GM10266 (cell line): ENCODE measurements around the gene CTXN1.

ENCODE experiments used
- DNase-seq: peaks from one replicate; pipeline ENCODE4 v3.0.0; 2012; ENCODE audit errors: extremely low spot score
- TF ChIP-seq, protein P1 (sequence below): IDR thresholded peaks from 2 replicates; pipeline ENCODE4 v1.5.1; 2012; ENCODE audit warnings: mild to moderate bottlenecking, low read depth; ENCODE audit not compliant: control insufficient read depth, insufficient read depth; ENCODE audit errors: missing control alignments

CTXN1 gene

DNA sequence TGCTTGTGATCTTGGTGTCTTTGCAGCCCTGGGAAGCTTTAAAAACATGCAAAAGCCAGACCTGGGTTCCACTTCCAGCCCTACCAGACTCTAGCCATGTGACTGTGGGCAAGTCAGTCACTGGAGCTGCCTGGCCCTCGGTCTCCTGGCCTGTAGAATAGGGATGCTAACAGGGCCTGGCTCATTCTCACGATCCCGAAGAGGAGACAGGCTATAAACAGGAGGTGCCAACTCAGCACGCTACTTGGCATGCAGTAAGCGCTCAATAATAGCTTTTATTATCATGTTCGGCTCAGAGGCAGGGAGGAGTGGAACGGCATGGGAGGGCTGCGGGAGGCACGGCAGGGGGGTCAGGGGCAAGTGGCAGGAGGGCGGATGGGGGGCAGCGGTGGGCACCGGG, 1.7 kb downstream of the CTXN1 start:
- no peak for DNase-seq
- TF ChIP-seq, protein P1, sequence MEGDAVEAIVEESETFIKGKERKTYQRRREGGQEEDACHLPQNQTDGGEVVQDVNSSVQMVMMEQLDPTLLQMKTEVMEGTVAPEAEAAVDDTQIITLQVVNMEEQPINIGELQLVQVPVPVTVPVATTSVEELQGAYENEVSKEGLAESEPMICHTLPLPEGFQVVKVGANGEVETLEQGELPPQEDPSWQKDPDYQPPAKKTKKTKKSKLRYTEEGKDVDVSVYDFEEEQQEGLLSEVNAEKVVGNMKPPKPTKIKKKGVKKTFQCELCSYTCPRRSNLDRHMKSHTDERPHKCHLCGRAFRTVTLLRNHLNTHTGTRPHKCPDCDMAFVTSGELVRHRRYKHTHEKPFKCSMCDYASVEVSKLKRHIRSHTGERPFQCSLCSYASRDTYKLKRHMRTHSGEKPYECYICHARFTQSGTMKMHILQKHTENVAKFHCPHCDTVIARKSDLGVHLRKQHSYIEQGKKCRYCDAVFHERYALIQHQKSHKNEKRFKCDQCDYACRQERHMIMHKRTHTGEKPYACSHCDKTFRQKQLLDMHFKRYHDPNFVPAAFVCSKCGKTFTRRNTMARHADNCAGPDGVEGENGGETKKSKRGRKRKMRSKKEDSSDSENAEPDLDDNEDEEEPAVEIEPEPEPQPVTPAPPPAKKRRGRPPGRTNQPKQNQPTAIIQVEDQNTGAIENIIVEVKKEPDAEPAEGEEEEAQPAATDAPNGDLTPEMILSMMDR, result no peak

DNA sequence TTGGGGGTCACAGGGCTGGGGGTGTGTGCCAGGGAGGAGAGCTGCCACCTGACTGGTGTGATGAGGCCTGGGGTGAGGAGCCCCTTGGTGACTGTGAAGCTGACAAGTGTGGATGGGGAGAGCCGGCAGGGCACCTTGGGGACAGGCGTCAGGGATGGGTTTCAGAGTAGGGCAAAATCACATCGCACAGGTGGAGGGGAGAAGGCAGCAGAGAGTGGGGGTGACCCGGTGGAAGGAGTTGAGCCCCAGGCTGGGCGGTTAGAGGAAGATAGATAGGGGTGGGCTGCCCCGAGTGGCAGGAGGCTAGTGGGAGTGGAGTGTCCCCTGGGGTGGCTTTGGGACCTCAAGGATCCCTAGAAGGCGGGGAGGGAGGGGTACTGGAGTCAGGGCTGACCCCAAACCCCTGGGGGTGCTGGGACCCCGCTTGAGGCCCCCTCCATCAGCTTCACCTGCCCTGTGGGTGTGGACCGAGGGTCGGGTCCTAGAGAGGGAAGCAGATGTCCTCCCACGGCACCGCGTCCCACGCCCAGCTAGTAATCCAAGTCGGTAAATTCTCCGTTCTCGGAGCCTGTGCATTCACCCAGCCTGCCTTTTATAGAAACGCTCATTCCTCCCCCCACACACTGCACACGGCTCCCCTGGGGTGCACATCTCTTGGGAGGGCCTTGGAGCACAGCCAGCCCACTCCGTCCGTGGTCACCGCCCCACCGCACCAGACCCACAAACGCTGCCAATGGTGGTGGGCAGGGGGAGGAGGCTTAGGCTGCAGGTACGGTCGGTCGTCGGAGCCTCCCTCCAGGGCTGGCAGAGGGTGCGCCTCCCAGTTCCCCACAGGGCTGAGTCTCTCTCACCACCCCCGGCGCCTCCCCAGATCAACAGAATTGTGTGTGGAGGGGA, 2.4 kb downstream of the CTXN1 start:
- TF ChIP-seq, protein P1, result no peak
- DNase-seq, result no peak

DNA sequence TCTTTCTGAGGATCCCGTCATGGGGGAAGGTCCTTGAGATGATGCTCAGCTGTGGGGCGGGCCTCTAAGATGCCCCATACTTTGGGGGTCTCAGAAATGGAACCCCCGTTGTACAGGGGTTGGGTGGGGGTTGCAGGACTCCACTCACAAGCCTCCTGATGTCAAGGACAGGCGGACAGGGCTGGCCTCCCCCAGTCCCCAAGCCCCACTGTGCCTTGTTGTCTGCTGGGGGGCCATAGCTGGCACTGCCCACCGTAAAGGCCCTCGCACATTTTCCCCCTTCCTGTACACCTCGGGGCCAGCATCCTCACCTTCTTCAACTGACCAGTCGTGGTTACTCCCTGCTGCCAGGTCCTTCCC, 3.1 kb downstream of the CTXN1 start:
- no peak for DNase-seq
- TF ChIP-seq, protein P1, result no peak

DNA sequence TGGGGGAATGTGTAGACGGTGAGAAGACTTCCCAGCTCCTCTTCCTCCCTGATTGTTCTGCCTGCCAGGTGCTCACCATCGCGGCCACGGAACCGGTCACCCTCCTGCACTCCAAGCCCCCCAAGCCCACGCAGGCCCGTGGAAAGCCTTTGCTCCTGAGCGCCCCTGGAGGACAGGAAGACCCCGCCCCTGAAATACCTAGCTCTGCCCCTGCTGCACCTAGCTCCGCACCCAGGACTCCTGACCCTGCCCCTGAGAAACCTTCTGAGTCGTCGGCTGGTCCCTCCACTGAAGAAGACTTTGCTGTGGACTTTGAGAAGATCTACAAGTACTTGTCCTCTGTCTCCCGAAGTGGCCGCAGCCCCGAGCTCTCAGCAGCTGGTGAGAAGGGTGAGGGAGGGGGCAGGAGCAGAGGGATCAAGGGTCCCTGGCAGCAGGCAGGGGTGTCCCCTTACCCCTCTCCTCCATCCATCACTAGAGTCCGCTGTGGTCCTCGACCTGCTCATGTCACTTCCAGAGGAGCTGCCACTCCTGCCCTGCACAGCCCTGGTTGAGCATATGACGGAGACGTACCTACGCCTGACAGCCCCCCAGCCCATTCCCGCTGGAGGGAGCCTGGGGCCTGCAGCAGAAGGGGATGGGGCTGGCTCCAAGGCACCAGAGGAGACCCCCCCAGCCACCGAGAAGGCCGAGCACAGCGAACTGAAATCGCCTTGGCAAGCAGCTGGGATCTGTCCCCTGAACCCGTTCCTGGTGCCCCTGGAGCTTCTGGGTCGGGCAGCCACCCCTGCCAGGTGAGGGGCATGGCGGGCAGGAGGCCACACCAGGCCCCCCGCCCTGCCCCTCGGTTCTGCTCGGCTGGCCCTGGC, 3.7 kb downstream of the CTXN1 start:
- TF ChIP-seq, protein P1, result no peak
- no peak for DNase-seq

DNA sequence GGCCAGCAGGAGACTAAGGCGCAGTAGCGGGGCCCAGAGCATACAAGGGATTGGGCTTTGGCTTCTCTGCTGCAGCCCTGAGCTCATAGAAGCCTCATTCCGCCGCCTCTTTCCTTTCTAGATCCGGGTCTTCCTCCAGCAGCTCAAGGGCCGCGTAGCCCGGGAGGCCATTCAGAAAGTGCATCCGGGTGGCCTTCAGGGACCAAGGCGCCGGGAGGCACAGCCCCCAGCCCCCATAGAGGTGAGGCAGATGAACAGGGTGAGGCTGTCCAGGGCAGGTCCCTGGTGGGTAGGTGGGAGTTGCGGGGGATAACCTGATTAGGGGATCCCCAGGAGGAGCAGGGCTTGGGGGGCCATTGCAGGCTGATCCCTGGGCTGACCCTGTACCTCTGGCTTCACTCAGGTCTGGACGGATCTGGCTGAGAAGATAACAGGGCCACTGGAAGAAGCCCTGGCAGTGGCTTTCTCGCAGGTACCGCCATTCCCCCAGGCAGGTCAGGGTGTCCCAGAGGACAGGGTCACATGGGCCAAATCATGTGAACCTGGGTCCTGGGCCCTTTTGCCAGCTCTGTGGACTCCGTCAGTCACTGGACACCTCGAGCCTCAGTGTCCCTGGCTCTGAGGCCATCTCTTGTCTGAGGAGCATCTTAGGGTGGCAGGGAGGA, 4.5 kb downstream of the CTXN1 start:
- DNase-seq, result no peak
- TF ChIP-seq, protein P1, result no peak

DNA sequence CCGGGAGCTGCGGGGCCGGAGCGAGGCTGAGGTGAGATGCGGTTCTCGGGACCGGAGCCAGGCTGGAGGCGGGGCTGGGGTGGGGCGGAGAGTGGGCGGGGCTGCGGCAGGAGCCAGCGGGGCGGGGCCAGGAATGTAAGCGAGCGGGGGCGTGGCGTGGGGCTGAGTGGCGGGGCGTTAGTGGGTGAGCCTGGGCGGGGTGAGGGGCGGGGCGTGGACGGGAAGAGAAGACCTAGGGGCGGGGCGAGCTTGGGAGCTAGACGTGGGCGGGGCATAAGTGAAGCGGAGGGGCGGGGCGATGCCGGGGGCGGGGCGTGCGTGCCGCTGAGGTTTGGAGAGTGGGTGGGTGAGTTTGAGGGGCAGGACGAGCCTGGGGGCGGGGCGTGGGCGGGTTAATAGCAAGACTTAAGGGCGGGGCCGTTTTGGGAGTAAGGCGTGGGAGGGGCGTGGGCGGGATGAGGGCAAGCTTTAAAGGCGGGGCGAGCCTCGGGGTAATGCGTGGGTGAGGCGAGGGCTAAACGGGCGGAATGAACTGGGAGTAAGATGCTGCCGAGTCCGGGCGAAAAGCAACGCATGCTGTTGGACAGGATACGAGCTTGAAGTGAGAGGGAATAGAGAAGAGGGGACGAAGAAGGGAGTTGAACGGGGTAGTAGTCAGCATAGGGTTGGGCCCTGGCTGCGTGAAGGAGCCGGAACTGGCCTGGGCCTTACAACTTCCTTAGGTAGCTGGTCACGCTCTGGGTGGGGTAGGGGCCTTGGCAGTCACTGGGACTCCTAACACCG, 5.2 kb downstream of the CTXN1 start:
- peak; percentile 99 for DNase-seq
- TF ChIP-seq, protein P1, result no peak
